ENCODE results near the gene ZNF311. TPM values are rescaled to one million over a fixed set of nuclear protein-coding genes. Genes with fewer than 3 reads are reported as not detected.
"Not testable (repeated sequence)": the region's sequence is repeated elsewhere in the genome, so short reads cannot be mapped to it uniquely, and the experiment has no call there.

Gene ZNF311
- total and polyA plus RNA-seq, 8 donors, result 1.7 to 8.0 (median 6.0) TPM

GRCh38 chr6:28960846-28961500 lies 44.1 kb downstream of the ZNF311 start:
- intact Hi-C loops (cut with DNase I), result no loop called here
- no peak for TF ChIP-seq CTCF (IDR thresholded peaks at IDR 0.05)
- peaks cover 8 to 48% of the 10 kb centered on the region in 2 donors for H3K27me3 ChIP-seq
- H3K4me3 ChIP-seq, result no peak overlapping the region
- no peak for DNase-seq
- no peaks in the 10 kb centered on the region for H3K9me3 ChIP-seq
- no peak overlapping the region for H3K27ac ChIP-seq
- no peaks in the 10 kb centered on the region for H3K4me1 ChIP-seq
- H3K36me3 ChIP-seq, result no peaks in the 10 kb centered on the region
- ATAC-seq, result no peak

- H3K27me3 ChIP-seq, result peaks cover 12 to 67% of the 10 kb centered on the region in 2 donors
- intact Hi-C loops (cut with DNase I); H3K27ac ChIP-seq; DNase-seq; H3K9me3 ChIP-seq; ATAC-seq; H3K4me3 ChIP-seq; H3K4me1 ChIP-seq; H3K36me3 ChIP-seq: not testable (repeated sequence)
Measured at GRCh38 chr6:28958561-28959243, 46.4 kb downstream of the ZNF311 start.

GRCh38 chr6:28957795-28958314 lies 47.3 kb downstream of the ZNF311 start:
- H3K4me3 ChIP-seq; H3K27ac ChIP-seq; H3K9me3 ChIP-seq; intact Hi-C loops (cut with DNase I); H3K36me3 ChIP-seq; ATAC-seq: not testable (repeated sequence)
- peak in 1 of 4 donors; percentile 53 for DNase-seq
- Histone ChIP-seq H3K27me3 (peaks cover 12 to 74% of the 10 kb centered on the region in 2 donors), H3K4me1 (peaks cover 0 to 10% of the 10 kb centered on the region in 2 donors)

GRCh38 chr6:28956331-28956730 lies 48.8 kb downstream of the ZNF311 start:
- no peak for DNase-seq
- no peak for TF ChIP-seq CTCF (IDR thresholded peaks at IDR 0.05)
- H3K27ac ChIP-seq, result no peak overlapping the region
- no peak overlapping the region for H3K4me3 ChIP-seq
- no peak for ATAC-seq
- H3K36me3 ChIP-seq, result no peaks in the 10 kb centered on the region
- peaks cover 12 to 71% of the 10 kb centered on the region in 2 donors for H3K27me3 ChIP-seq
- H3K9me3 ChIP-seq, result no peaks in the 10 kb centered on the region
- intact Hi-C loops (cut with DNase I), result no loop called here
- H3K4me1 ChIP-seq, result peaks cover 0 to 10% of the 10 kb centered on the region in 2 donors

- H3K27me3 ChIP-seq, result peaks cover 12 to 50% of the 10 kb centered on the region in 2 donors
- peaks cover 0 to 10% of the 10 kb centered on the region in 2 donors for H3K4me1 ChIP-seq
- intact Hi-C loops (cut with DNase I), result no loop called here
- peak overlapping the region; percentile 8 to 28 for H3K4me3 ChIP-seq
- no peaks in the 10 kb centered on the region for H3K36me3 ChIP-seq
- ATAC-seq (peak; percentile 44), DNase-seq (no peak)
- no peak overlapping the region for H3K27ac ChIP-seq
- no peak for TF ChIP-seq CTCF (IDR thresholded peaks at IDR 0.05)
- H3K9me3 ChIP-seq, result no peaks in the 10 kb centered on the region
Measured at GRCh38 chr6:28953585-28954258, 51.4 kb downstream of the ZNF311 start.

Data from left lung (tissue), 10 donors.